Activated naive CD4-positive, alpha-beta T cell treated with anti-CD3 and anti-CD28 coated beads, Interleukin-2, amount 10 ng/mL, durations not matched to agents 7 days and 5 days (primary cell): ENCODE results near the gene LTBP4.

Experiments
- CTCF ChIA-PET: fragments of 350-600 bp; sonication (Branson Sonifier 250); formaldehyde crosslinking; loops from one replicate; lab custom pipeline; 2021; ENCODE audit warnings: antibody characterized with exemption; lab: Charles Lee
- DNase-seq: peaks from one replicate; pipeline ENCODE4 v3.0.0-alpha.2; 2020
- H3K27ac Mint-ChIP-seq: one replicate; pipeline ENCODE4 v1.8.0; 2021; ENCODE audit warnings: mild to moderate bottlenecking, moderate library complexity, mixed read lengths
- H3K27me3 Mint-ChIP-seq: one replicate; pipeline ENCODE4 v1.8.0; 2021; ENCODE audit warnings: mild to moderate bottlenecking, mixed read lengths
- H3K36me3 Mint-ChIP-seq: one replicate; pipeline ENCODE4 v1.8.0; 2021; ENCODE audit warnings: mixed read lengths
- H3K4me1 Mint-ChIP-seq: one replicate; pipeline ENCODE4 v1.8.0; 2021; ENCODE audit warnings: mixed read lengths
- H3K4me3 Mint-ChIP-seq: one replicate; pipeline ENCODE4 v1.8.0; 2021; ENCODE audit warnings: mild to moderate bottlenecking, moderate library complexity, mixed read lengths
- H3K9me3 Mint-ChIP-seq: one replicate; pipeline ENCODE4 v1.8.0; 2021; ENCODE audit warnings: mixed read lengths

The LTBP4 gene

DNA sequence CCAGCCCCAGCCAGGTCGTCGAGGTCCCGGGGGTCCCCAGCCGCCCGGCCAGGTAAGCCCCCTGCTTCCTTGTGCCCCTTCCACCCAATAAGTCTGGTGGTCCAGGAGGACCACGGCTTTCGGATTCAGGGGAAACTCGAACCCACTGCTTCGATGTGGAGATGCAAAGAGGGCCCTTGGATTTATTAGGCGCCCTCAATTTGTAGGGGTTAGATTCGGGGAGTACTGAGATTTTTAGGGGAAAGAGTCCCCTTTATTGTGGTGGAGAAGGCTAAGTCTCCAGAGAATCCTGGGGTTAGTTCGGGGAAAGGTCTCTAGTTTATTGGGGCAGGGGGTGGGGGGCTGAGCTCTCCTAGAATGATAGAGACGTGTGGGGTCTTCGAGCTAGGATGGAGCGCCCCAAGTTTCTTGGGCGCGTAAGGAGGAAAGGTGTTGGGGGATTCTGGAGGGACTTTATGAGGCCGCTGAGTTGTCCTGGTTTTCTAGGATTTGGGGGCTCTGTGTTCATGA, 3.8 kb upstream of the LTBP4 start:
- Mint-ChIP-seq H3K9me3 (no peaks in the 10 kb centered on the region), H3K4me1 (peaks cover 54% of the 10 kb centered on the region), H3K36me3 (no peaks in the 10 kb centered on the region), H3K27me3 (peaks cover 87% of the 10 kb centered on the region), H3K27ac (no peak overlapping the region), H3K4me3 (peak overlapping the region; percentile 43)
- CTCF ChIA-PET, result interaction anchor here (0.6 to 3.1 kb wide), 2 partner anchors 37 to 43 kb away, joined by 3 to 11 read pairs; no protein-coding TSS in a partner anchor
- no peak for DNase-seq

DNA sequence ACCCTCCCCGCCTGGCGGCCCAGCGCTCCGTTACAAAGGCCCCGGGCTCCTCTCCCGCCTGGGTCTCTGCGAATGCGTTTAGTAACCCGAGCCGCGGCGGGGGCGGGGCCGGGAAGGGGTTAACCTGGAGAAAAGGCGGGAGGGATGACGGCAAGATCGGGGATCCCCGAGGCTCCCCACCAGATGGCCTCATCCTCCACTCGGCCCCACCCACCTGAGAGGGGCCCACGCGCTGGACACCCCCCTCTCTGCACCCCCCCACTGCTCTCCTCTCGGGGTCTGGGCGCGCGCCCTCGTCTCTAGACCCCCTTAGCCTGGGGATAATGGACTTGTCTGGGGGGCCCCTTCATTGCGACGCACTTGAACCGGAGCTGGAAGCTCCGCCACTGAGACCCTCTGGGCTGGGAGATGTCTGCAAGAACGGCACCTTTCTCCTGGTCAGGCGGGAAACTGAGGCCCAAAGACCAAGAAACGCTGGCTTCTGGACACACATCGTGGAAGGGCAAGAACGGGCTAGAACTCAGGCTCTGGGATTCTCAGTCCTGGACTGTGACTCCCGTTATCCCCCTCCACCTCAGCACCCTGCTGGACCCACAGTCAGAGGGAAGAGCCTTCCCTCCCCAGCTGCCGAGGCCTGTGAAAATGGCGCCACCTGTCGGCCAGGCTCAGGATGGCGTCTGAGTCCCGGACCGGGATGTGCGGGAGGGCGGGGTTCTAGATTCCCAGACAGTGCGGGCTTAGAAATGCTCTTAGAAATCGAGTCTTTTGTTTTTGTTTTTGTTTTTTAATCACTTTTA, 2.9 kb upstream of the LTBP4 start:
- peaks cover 63% of the 10 kb centered on the region for H3K4me1 Mint-ChIP-seq
- H3K9me3 Mint-ChIP-seq, result no peaks in the 10 kb centered on the region
- CTCF ChIA-PET, result interaction anchor here (1.0 to 3.5 kb wide), 9 partner anchors 16 to 293 kb away, joined by 3 to 19 read pairs (median 11); partner anchors contain the start of gene BLVRB
- H3K27me3 Mint-ChIP-seq, result peaks cover 96% of the 10 kb centered on the region
- H3K27ac Mint-ChIP-seq, result no peak overlapping the region
- no peaks in the 10 kb centered on the region for H3K36me3 Mint-ChIP-seq
- no peak overlapping the region for H3K4me3 Mint-ChIP-seq
- DNase-seq, result peak; percentile 88

DNA sequence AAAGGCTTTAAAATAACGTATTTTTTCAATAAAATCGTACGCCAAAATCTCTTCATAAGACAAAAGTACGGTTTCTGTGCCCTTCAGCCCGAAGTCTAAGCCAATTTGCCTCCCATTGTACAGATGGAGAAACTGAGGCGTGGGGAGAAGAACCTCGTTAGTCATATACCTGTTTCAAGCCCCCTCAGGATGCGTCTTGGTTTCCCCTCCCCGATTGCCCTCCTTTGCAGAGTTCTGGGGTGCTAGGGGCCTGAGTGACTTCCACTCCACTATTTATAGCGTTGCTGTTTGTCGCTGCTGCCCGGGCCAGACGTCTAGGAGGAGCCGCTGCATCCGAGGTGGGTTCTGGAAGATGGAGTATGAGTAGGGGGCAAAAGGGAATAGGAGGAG, 2.3 kb upstream of the LTBP4 start:
- H3K27ac Mint-ChIP-seq, result no peak overlapping the region
- H3K36me3 Mint-ChIP-seq, result no peaks in the 10 kb centered on the region
- CTCF ChIA-PET, result interaction anchor here (0.7 to 3.5 kb wide), 13 partner anchors 17 to 294 kb away, joined by 3 to 19 read pairs (median 4); partner anchors contain the start of gene BLVRB
- no peaks in the 10 kb centered on the region for H3K9me3 Mint-ChIP-seq
- H3K4me1 Mint-ChIP-seq, result peaks cover 69% of the 10 kb centered on the region
- no peak for DNase-seq
- H3K27me3 Mint-ChIP-seq, result peaks cover 100% of the 10 kb centered on the region
- peak overlapping the region; percentile 11 for H3K4me3 Mint-ChIP-seq

DNA sequence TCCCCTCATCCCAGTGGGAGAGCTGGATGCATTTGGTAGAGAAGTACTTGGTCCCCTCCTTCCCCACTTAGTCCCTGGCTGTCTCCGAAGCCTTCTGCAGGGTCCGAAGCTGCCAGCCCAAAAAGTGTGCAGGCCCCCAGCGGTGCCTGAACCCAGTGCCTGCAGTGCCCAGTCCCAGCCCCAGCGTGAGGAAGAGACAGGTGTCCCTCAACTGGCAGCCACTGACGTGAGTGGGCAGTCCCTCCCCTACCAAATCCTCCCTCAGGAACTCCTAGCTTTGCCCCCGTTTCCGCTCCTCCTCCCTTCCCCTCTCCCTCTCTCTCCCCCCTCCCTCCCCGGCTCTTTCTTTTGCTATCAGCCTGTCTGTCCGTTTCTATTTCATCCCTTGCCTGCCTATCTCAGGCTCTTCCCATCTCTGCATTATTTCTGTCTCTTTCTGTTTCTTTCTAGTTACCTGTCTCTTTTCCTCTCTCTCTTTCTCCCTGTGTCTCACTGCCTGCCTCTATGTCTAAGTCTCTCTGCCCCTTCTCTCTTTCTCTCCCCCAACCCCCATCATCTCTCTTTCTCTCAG, 1.8 kb upstream of the LTBP4 start:
- peaks cover 70% of the 10 kb centered on the region for H3K4me1 Mint-ChIP-seq
- H3K4me3 Mint-ChIP-seq, result peak overlapping the region; percentile 44
- H3K27ac Mint-ChIP-seq, result no peak overlapping the region
- peaks cover 98% of the 10 kb centered on the region for H3K27me3 Mint-ChIP-seq
- no peaks in the 10 kb centered on the region for H3K36me3 Mint-ChIP-seq
- DNase-seq, result peak; percentile 57
- no peaks in the 10 kb centered on the region for H3K9me3 Mint-ChIP-seq
- CTCF ChIA-PET, result interaction anchor here (0.7 to 3.5 kb wide), 14 partner anchors 18 to 295 kb away, joined by 3 to 19 read pairs (median 4); partner anchors contain the start of gene BLVRB

DNA sequence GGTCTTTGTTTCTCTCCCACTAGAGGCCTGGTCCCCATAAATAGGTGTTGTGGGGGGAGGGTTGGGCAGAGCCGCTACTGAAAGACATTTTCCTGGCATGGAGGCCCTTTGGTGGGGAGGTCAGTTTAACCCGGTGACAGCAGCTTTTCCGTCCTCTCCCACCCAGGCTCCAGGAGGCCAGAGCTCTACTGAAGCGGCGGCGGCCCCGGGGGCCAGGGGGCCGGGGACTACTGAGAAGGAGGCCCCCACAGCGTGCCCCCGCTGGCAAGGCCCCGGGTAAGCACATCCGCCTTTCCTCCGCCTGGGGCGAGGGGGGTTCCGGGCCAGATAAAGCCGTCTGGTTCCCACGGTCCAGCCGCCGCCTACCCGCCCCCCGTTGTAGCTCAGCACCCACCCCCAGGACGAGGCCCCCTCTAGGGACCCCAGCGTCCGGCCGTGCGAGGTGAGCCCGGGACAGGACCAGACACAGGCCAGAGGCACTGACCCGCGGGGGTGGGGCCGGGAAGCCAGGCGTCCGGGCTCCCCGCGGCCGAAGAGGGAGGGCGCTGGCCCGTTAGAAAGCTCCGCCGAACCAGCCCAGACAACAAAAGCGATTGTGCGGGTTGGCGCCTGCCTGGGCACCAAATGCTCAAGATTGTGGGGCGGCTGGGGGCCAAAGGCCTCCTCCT, 1.1 kb upstream of the LTBP4 start:
- peaks cover 70% of the 10 kb centered on the region for H3K4me1 Mint-ChIP-seq
- no peaks in the 10 kb centered on the region for H3K36me3 Mint-ChIP-seq
- H3K27ac Mint-ChIP-seq, result no peak overlapping the region

DNA sequence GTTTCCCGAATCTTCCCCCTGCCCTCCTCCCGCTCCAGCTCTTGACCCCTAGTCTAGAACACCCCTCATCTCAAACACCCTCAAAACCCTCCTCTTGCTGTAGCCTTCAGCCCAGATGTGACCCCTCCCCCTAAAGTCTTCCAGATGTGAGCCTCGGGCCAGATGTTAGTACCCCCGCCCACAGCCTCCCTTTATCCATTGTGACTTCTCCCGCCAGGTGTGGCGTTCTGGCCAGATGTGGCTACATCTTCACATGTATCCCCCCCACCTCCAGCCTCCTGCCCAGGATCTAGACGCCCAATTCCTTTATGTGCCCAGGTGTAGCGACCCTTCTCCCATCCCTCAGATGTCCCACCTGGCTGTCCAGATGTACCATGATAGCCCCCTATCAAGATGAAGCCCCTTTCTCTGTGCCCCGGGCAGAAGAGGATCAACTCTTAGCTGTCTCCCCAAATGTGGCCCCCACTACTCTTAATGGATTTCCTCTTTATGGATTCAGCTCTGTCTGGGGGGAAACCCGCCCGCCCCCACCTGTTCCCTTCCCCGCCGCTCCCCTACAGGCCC, 517 bp upstream of the LTBP4 start:
- peaks cover 86% of the 10 kb centered on the region for H3K27me3 Mint-ChIP-seq
- no peaks in the 10 kb centered on the region for H3K36me3 Mint-ChIP-seq
- no peaks in the 10 kb centered on the region for H3K9me3 Mint-ChIP-seq
- peak overlapping the region; percentile 2 for H3K27ac Mint-ChIP-seq
- no peak for DNase-seq
- CTCF ChIA-PET, result interaction anchor here (1.0 to 3.5 kb wide), 7 partner anchors 21 to 296 kb away, joined by 3 to 19 read pairs (median 3); partner anchors contain the start of gene BLVRB
- H3K4me3 Mint-ChIP-seq, result peak overlapping the region; percentile 36
- peaks cover 73% of the 10 kb centered on the region for H3K4me1 Mint-ChIP-seq

More for the DNA sequence above, 1.1 kb upstream of the LTBP4 start:
- CTCF ChIA-PET, result interaction anchor here (0.7 to 3.5 kb wide), 15 partner anchors 18 to 295 kb away, joined by 3 to 19 read pairs (median 3); partner anchors contain the start of gene BLVRB
- Mint-ChIP-seq H3K27me3 (peaks cover 92% of the 10 kb centered on the region), H3K4me3 (peak overlapping the region; percentile 44), H3K9me3 (no peaks in the 10 kb centered on the region)
- DNase-seq, result no peak

DNA sequence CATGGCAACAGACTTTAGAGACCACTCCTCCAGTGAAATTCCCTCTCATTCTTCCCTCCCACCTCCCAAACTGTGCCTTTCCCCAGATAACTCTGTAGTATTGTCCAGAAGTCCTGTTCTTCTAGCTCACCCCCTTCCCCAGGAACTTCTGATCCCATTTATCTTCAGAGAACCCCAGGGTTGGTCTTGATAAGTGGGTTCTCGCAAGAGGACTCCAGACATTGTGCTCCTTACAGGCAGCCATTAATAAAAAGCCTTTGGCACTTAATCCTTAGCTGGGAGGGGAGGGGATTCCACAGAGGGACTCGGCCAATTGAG, 1.9 kb downstream of the LTBP4 start:
- H3K27me3 Mint-ChIP-seq, result peaks cover 62% of the 10 kb centered on the region
- H3K4me1 Mint-ChIP-seq, result peaks cover 88% of the 10 kb centered on the region
- no peak overlapping the region for H3K27ac Mint-ChIP-seq
- CTCF ChIA-PET, result interaction anchor here (0.8 to 6.1 kb wide), 18 partner anchors 8 to 463 kb away, joined by 3 to 72 read pairs (median 5); partner anchors contain the start of gene BLVRB
- H3K4me3 Mint-ChIP-seq, result no peak overlapping the region
- H3K9me3 Mint-ChIP-seq, result no peaks in the 10 kb centered on the region
- H3K36me3 Mint-ChIP-seq, result peaks cover 2% of the 10 kb centered on the region
- DNase-seq, result no peak

DNA sequence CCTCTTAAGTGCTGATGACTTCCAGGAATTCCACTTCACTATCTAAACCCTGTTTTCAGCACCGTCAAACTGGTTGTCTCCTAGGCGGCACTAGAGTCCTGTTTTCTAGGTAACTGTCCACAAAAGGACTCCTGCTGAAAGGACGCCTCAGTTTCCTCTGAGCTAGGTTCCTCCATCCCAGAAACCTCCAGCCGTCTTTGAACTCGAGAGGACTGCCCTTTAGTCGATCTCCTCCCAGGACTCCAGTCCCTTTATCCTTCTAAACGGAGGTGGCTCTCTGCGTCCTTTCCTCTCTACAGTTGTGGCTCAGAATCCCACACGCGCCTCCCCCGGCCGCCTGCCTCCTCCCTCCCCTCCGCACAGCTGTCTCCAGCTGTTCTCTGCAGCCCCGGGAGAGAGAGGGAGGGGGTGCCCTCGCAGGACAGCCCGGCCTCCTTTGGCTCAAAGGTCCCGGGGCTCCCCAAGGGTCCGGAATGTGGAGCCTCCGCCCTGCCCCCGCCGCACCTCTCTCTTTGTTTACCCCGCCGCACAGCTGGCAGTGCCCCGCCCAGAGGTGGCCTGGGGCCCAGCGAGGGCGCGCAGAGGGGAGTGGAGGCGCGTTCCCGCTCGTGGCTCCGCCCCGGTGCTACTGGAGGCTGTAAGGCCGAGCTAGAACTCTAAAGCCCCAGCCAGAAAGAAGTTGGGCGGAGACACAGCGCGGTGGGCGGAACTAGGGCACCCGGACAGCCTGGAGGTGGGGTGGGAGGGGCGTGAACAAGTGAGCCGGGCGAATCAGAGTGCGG, 2.4 kb downstream of the LTBP4 start:
- CTCF ChIA-PET, result interaction anchor here (0.6 to 6.1 kb wide), 21 partner anchors 9 to 464 kb away, joined by 3 to 72 read pairs (median 5); partner anchors contain the start of genes BLVRB and EGLN2
- peaks cover 4% of the 10 kb centered on the region for H3K36me3 Mint-ChIP-seq
- H3K4me3 Mint-ChIP-seq, result peak overlapping the region; percentile 85
- DNase-seq, result peak; percentile 100
- peaks cover 90% of the 10 kb centered on the region for H3K4me1 Mint-ChIP-seq
- peak overlapping the region; percentile 90 for H3K27ac Mint-ChIP-seq
- no peaks in the 10 kb centered on the region for H3K9me3 Mint-ChIP-seq
- peaks cover 56% of the 10 kb centered on the region for H3K27me3 Mint-ChIP-seq

DNA sequence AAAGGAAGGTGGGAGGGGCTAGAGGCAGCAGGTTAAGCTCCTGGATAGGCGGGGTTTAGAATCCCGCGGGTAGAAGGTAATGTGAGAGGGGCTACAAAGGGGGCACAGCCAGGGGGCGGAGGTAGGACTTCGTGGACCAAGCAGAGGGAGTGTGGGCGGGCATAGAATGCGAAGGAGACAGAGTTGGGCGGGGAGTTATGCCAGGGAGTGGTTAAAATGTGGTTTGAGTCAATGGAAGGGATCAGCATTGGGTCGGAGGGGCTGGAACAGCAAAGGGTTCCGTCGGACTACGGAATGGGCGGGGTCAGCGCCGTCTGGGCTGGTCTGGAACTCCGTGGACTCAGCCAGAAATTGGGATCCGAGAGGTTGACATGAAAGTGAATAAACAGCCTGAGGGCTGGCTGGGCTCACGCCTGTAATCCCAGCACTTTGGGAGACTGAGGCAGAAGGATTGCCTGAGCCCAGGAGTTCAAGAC, 3.0 kb downstream of the LTBP4 start:
- H3K9me3 Mint-ChIP-seq, result no peaks in the 10 kb centered on the region
- H3K27ac Mint-ChIP-seq, result peak overlapping the region; percentile 90
- H3K4me3 Mint-ChIP-seq, result peak overlapping the region; percentile 85
- CTCF ChIA-PET, result interaction anchor here (0.6 to 6.1 kb wide), 12 partner anchors 9 to 299 kb away, joined by 3 to 72 read pairs (median 7); partner anchors contain the start of genes BLVRB and EGLN2
- peaks cover 90% of the 10 kb centered on the region for H3K4me1 Mint-ChIP-seq
- H3K36me3 Mint-ChIP-seq, result peaks cover 4% of the 10 kb centered on the region
- no peak for DNase-seq
- H3K27me3 Mint-ChIP-seq, result peaks cover 50% of the 10 kb centered on the region

DNA sequence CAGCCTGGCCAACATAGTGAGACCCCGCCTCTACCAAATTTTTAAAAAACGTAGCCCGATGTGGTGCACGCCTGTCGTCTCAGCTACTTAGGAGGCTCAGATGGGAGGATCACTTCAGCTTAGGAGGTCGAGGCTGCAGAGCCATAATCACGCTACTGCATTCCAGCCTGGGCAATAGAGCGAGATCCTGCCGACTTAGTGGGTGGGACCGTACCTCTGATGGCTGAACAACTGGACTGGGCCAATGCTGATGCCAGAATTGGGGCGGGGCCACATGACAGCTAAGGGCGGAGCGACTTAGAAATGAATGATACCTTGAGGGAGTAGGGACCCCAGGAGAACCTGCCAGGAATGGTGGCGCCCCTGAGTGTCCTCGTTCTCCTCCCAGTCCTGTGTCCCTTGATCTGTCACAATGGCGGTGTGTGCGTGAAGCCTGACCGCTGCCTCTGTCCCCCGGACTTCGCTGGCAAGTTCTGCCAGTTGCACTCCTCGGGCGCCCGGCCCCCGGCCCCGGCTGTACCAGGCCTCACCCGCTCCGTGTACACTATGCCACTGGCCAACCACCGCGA, 3.6 kb downstream of the LTBP4 start:
- H3K9me3 Mint-ChIP-seq, result no peaks in the 10 kb centered on the region
- peak overlapping the region; percentile 85 for H3K4me3 Mint-ChIP-seq
- H3K27ac Mint-ChIP-seq, result peak overlapping the region; percentile 90
- CTCF ChIA-PET, result interaction anchor here (0.9 to 6.1 kb wide), 7 partner anchors 9 to 140 kb away, joined by 3 to 72 read pairs (median 5); no protein-coding TSS in a partner anchor
- H3K4me1 Mint-ChIP-seq, result peaks cover 90% of the 10 kb centered on the region
- H3K36me3 Mint-ChIP-seq, result peaks cover 4% of the 10 kb centered on the region
- peaks cover 45% of the 10 kb centered on the region for H3K27me3 Mint-ChIP-seq
- peak; percentile 47 for DNase-seq

DNA sequence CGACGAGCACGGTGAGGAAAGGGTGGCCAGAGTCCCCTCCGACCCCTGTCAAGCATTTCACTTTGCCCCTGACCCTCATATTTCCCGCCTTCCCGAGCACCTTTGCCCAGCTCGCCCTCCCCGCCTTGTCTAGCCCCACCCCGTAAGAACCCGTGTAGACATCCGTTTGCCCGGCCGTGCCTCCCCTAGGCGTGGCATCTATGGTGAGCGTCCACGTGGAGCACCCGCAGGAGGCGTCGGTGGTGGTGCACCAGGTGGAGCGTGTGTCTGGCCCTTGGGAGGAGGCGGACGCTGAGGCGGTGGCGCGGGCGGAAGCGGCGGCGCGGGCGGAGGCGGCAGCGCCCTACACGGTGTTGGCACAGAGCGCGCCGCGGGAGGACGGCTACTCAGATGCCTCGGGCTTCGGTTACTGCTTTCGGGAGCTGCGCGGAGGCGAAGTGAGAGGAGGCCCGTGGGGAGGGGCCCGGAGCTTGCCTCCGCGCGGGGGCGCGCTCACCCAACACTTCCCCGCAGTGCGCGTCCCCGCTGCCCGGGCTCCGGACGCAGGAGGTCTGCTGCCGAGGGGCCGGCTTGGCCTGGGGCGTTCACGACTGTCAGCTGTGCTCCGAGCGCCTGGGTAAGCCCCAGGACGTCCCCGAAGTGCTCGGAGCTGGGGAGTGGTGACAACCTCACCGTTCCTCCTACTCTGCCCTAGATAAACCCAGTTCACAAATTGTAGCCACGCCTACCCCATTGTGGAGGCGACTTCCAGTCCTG, 4.2 kb downstream of the LTBP4 start:
- Mint-ChIP-seq H3K4me1 (peaks cover 91% of the 10 kb centered on the region), H3K27me3 (peaks cover 38% of the 10 kb centered on the region), H3K9me3 (no peaks in the 10 kb centered on the region), H3K4me3 (peak overlapping the region; percentile 85), H3K36me3 (peaks cover 4% of the 10 kb centered on the region), H3K27ac (peak overlapping the region; percentile 90)
- CTCF ChIA-PET, result interaction anchor here (0.6 to 6.1 kb wide), 5 partner anchors 11 to 76 kb away, joined by 3 to 72 read pairs (median 3); no protein-coding TSS in a partner anchor
- DNase-seq, result peak; percentile 94
